Breast epithelium (tissue), 3 donors: ENCODE results near the gene DBNDD1.

Experiments
- POLR2A ChIP-seq: fragments of 450-650 bp; IDR thresholded peaks from one replicate; pipeline ENCODE4 v1.6.1; 2016; ENCODE audit warnings: antibody characterized with exemption, mild to moderate bottlenecking, moderate library complexity
- POLR2AphosphoS5 ChIP-seq, 3 donors: sonication (generic); formaldehyde crosslinking; IDR thresholded peaks; one replicate each; pipeline ENCODE4 v1.6.1; 2017; ENCODE audit warnings: antibody characterized with exemption in 3 of 3
- TF ChIP-seq, protein P1 (sequence below), 3 donors: fragments of 450-650 bp; IDR thresholded peaks; one replicate each; pipeline ENCODE4 v1.5.1; 2016 to 2017; ENCODE audit warnings: antibody characterized with exemption in 3 of 3, mild to moderate bottlenecking in 3 of 3, moderate library complexity in 3 of 3

GRCh38 chr16:90018297-90018651, 982 bp downstream of the DBNDD1 start:
- TF ChIP-seq, protein P1, sequence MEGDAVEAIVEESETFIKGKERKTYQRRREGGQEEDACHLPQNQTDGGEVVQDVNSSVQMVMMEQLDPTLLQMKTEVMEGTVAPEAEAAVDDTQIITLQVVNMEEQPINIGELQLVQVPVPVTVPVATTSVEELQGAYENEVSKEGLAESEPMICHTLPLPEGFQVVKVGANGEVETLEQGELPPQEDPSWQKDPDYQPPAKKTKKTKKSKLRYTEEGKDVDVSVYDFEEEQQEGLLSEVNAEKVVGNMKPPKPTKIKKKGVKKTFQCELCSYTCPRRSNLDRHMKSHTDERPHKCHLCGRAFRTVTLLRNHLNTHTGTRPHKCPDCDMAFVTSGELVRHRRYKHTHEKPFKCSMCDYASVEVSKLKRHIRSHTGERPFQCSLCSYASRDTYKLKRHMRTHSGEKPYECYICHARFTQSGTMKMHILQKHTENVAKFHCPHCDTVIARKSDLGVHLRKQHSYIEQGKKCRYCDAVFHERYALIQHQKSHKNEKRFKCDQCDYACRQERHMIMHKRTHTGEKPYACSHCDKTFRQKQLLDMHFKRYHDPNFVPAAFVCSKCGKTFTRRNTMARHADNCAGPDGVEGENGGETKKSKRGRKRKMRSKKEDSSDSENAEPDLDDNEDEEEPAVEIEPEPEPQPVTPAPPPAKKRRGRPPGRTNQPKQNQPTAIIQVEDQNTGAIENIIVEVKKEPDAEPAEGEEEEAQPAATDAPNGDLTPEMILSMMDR (IDR thresholded peaks at IDR 0.05), result no peak
- TF ChIP-seq POLR2AphosphoS5 (IDR thresholded peaks at IDR 0.05) (no peak), POLR2A (no peak)
